WTC11 (cell line): Measurements from ENCODE around the gene UGT2B7.

Experiments used
- AFF4 ChIP-seq: sonication (generic); formaldehyde crosslinking; IDR thresholded peaks from 2 replicates; pipeline ENCODE4 v1.8.1; 2023; ENCODE audit warnings: mild to moderate bottlenecking, missing genetic modification reagents, borderline replicate concordance
- ATF3 ChIP-seq: sonication (generic); formaldehyde crosslinking; conservative IDR thresholded peaks from 2 replicates; pipeline ENCODE4 v1.8.1; 2022; ENCODE audit warnings: mild to moderate bottlenecking, missing genetic modification reagents
- CBFB ChIP-seq: sonication (generic); formaldehyde crosslinking; IDR thresholded peaks from 2 replicates; pipeline ENCODE4 v1.8.1; 2022; ENCODE audit warnings: mild to moderate bottlenecking, low read depth, missing genetic modification reagents
- CTCF ChIP-seq: fragments of 200-600 bp; IDR thresholded peaks from 2 replicates; pipeline ENCODE4 v1.8.0; 2022; ENCODE audit warnings: antibody characterized with exemption
- FOXP1 ChIP-seq: sonication (generic); formaldehyde crosslinking; IDR thresholded peaks from 2 replicates; pipeline ENCODE4 v1.8.0; 2022; ENCODE audit warnings: missing genetic modification reagents, mild to moderate bottlenecking, moderate library complexity, borderline replicate concordance
- NFYB ChIP-seq: sonication (generic); formaldehyde crosslinking; conservative IDR thresholded peaks from 2 replicates; pipeline ENCODE4 v1.8.0; 2022; ENCODE audit warnings: low read depth, missing genetic modification reagents
- SP1 ChIP-seq: sonication (generic); formaldehyde crosslinking; conservative IDR thresholded peaks from 2 replicates; pipeline ENCODE4 v1.8.1; 2022; ENCODE audit warnings: missing genetic modification reagents
- ZNF121 ChIP-seq: sonication (generic); formaldehyde crosslinking; IDR thresholded peaks from 2 replicates; pipeline ENCODE4 v1.8.0; 2023; ENCODE audit warnings: missing genetic modification reagents
- ZNF423 ChIP-seq: fragments of 250-450 bp; sonication (Bioruptor Pico); IDR thresholded peaks from 2 replicates; pipeline ENCODE4 v2.1.2; 2022; ENCODE audit warnings: mild to moderate bottlenecking, moderate library complexity
- ZNF512 ChIP-seq: sonication (generic); formaldehyde crosslinking; IDR thresholded peaks from 2 replicates; pipeline ENCODE4 v1.8.1; 2022; ENCODE audit warnings: missing genetic modification reagents, borderline replicate concordance
- ZSCAN18 ChIP-seq: fragments of 250-450 bp; sonication (Bioruptor Pico); IDR thresholded peaks from 2 replicates; pipeline ENCODE4 v2.1.2; 2022; ENCODE audit warnings: mild to moderate bottlenecking, moderate library complexity

- no peak for TF ChIP-seq FOXP1
- TF ChIP-seq CTCF = no peak
- no peak for TF ChIP-seq ZSCAN18 (CRISPR knock-in tag)
- TF ChIP-seq NFYB (CRISPR knock-in tag) = no peak
- no peak for TF ChIP-seq ZNF121 (CRISPR knock-in tag)
- no peak for TF ChIP-seq ZNF512
- TF ChIP-seq SP1 (CRISPR knock-in tag) = no peak
- no peak for TF ChIP-seq ATF3 (CRISPR knock-in tag)
- no peak for TF ChIP-seq ZNF423 (CRISPR knock-in tag)
- TF ChIP-seq CBFB (CRISPR knock-in tag) = no peak
- no peak for TF ChIP-seq AFF4
Measured at GRCh38 chr4:69092190-69092589, 4.1 kb upstream of the UGT2B7 start.
